Posterior cingulate gyrus (tissue), 11 donors: ENCODE measurements around the gene MVD.

Experiments
- DNase-seq, 10 donors: peaks; one replicate each; pipeline versions ENCODE4 v3.0.0 to v3.0.0-alpha.2; 2020 to 2021; ENCODE audit warnings: mixed read lengths in 3 of 10
- intact Hi-C: fragments of 100-400 bp; cut with DNase I; formaldehyde crosslinking; loops from one replicate; pipeline ENCODE4 v1.15.1; 2023

MVD gene, protein sequence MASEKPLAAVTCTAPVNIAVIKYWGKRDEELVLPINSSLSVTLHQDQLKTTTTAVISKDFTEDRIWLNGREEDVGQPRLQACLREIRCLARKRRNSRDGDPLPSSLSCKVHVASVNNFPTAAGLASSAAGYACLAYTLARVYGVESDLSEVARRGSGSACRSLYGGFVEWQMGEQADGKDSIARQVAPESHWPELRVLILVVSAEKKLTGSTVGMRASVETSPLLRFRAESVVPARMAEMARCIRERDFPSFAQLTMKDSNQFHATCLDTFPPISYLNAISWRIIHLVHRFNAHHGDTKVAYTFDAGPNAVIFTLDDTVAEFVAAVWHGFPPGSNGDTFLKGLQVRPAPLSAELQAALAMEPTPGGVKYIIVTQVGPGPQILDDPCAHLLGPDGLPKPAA

DNA sequence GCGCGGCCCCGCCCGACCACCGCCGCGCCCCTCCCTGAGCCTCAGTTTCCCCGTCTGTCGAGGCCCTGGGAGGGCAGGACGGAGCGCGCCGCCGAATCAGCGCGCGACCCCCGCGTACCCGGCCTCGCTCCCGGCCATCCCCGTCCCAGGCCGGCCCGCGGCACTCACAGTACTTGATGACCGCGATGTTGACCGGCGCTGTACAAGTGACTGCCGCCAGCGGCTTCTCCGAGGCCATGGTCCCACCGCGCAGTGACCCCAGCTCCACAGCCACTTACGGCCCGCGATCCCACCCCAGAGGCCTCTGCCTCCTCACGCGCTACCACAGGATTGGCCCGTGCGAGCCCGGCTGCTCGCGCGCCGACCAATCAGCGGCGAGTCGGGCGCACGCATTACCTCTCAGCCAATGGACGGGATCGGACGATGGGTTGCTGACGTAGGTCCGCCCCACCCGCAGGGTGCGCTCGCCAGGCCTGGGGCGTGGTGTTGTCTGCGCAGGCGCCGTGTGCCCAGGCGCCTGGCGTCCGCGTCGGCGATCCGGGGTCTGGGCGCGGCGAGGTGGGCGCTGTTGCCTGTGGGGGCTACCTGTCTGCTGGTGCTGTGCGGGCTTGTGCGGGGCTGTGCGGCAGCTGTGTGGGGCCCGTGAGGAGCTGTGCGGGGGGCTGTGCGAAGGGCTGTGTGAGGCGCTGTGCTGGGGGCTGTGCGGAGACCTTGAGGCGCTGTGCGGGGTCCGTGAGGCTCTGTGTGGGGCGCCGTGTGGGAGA is at the start of gene MVD:
MVD (minus strand) TSS at position 249 of the 764 bp plus-strand sequence; CDS start at position 238, 11 bp downstream.
- peak; percentile 95 to 100 (median 98) for DNase-seq
- intact Hi-C loops, result loop anchor here (1.0 kb wide), 1 partner anchor 93 kb away; the partner anchor contains the start of gene ZC3H18

DNA sequence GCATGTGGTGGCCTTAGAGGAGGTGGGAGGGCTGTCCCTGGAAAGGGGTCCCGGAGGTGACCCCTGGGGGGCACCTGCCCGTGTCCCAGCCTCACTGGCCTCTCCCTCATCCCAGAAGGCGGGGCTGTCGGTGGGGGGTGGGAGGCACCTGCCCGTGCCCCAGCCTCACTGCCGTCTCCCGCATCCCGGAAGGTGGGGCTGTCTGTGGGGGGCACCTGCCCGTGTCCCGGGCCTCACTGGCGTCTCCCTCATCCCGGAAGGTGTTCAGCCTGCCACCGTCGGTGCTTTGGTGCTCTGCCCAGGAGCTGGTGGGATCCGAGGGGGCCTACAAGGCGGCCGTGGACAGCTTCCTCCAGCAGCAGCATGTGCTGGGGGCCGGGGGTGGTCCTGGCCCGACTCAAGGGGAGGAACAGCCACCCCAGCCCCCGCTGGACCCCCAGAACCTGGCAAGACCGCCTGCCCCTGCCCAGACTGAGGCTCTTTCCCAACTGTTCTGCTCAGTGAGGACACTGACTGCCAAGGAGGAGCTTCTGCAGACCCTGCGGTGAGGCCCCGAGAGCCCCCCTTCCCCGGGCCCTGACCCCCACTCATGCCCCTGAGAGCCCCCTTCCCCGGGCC is 49.6 kb upstream of the MVD start:
- intact Hi-C loops, result no loop called here
- no peak for DNase-seq

- intact Hi-C loops, result no loop called here
- DNase-seq, result no peak
Observed at GRCh38 chr16:88711750-88712340, 49.0 kb upstream of the MVD start.

GRCh38 chr16:88710556-88710955 is 47.7 kb upstream of the MVD start:
- DNase-seq, result no peak
- intact Hi-C loops, result no loop called here

DNA sequence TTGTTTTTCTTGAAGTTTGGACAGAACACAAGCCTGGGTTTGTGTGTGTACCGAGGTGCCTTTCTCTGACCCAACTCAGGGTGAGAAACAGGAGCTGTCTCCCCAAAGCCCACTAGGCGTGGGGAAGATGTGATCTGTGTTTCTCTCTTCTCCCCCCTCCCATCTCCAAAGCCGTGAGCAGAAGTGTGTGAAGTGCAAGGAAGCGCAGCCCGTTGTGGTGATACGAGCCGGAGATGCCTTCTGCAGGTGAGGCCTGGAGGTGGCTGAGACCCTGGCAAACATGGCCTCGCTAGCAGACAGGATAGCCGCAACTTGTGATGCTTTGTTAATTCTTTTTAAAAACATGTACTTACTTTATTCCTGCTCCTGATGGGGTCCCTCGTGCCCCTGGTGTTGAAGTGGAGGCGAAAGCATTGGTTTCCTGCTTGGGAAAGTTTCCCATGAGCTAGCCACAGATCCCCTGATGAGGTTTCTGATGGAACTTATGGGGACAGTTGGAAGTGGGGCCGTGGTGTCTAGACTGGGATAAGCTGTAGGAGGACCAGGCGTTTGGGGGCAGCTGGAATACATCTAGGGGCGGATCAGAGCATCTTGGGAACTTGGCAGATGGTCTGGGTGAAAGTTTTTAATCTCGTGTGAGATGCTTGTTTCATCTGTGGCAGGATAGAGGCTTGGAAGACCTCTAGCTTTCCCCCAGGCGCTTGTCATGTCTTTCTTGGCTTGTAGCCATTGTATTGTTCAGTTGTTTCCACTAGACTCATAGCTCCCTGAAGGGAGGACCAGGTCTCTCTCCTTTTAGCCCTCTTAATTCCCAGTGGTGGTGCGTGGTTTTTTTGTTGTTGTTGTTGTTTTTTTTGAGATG is 44.3 kb upstream of the MVD start:
- DNase-seq, result no peak
- intact Hi-C loops, result loop anchor here (2.0 kb wide), 1 partner anchor 510 kb away; the partner anchor contains the start of gene ZNF778

- DNase-seq, result peak; percentile 83 to 98 (median 87)
- intact Hi-C loops, result loop anchor here (2.0 kb wide), 1 partner anchor 510 kb away; the partner anchor contains the start of gene ZNF778
Observed at GRCh38 chr16:88706229-88706964, 43.5 kb upstream of the MVD start, which contains the start of the genes CTU2 and RNF166. Gene CTU2, plus strand, starts transcription at chr16:88706503. Its CDS starts 28 bp downstream, at chr16:88706531. Gene RNF166, minus strand, starts transcription at chr16:88706408. Its CDS starts 83 bp downstream, at chr16:88706325.

GRCh38 chr16:88705801-88706228 is 42.9 kb upstream of the MVD start:
- intact Hi-C loops, result loop anchor here (2.0 kb wide), 1 partner anchor 511 kb away; the partner anchor contains the start of gene ZNF778
- no peak for DNase-seq

GRCh38 chr16:88705076-88705684 is 42.3 kb upstream of the MVD start:
- DNase-seq, result no peak
- intact Hi-C loops, result no loop called here

DNA sequence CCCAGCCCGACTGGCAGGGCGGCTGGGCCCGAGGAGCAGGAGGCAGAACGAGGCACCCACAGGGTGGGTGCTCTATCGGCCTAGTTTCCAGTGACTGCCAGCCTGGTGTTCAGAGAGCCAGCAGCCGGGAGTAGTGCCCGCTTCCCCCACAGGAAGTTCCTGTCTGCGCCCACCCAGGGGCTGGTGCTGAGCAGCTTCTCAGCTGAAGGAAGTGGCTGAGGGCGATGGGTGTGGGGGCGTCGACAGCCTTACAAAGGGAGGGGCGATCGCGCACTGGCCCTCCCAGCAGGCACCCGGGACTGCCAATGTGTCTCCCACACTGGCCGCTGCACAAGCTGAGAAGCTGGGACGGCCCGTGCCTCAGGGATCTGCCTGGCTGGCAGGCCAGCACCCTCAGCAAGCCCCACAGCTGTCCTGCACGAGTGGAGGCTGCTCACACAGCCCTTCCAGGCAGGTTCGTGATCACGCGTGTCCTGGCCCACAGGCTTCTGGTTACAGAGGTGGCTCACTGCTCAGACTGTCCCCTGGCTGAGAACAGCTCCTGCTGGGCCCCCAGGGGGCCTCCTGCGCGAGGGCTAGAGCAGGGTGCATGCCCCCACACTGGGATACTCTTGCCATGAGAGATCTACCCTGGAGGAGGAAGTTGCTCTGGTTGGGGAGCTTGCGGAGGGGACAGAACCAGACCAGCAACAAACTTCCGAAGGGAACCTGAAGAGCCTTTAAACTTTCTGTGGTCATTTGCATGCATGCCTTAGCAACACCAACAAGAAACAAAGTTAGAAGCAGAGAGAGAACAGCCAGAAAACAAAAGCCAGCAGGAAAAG is 40.8 kb upstream of the MVD start:
- intact Hi-C loops, result no loop called here
- peak in 5 of 10 donors; percentile 39 to 92 (median 57) for DNase-seq

DNA sequence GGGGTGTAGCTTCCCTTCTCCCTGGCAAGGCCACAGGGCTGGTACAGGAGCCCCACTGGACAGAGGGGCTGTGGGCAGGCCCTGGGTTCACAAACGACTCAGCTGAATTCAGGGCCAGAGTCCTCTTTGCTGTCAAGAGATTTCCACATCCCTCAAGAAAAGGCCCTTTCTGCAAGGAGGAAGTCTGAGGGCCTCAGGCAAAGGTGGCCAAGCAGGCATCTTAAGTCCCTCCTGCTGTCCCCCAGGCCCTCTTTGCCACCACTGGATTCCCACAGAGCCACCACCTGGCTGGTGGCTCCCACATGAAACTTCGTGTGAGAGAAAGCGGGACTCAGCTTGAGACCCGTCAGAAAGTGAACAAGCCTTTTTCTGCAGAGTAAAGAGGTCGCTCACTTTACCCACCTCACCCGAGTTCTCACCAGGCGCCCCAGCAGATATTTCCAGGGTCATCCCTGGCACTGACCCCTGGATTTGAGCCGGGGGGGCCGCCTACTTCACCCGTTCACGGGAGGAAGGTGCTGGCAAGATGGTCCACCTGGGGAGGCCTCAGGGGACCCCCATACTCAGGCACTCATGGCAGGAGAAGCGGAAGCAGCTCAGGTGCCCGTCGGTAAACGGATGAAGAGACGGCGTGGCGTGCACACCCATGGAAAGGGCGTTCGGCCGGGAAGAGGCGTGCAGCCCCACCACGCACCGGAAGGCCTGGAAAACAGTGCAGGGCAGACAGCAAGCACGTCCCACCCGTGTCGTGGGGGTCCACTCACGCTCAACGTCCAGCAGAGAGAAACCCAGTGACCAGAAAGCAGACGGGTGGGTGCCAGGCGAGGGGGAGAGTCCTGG is 39.7 kb upstream of the MVD start:
- intact Hi-C loops, result no loop called here
- no peak for DNase-seq

- no peak for DNase-seq
- intact Hi-C loops, result no loop called here
Observed at GRCh38 chr16:88701581-88702370, 38.9 kb upstream of the MVD start.

DNA sequence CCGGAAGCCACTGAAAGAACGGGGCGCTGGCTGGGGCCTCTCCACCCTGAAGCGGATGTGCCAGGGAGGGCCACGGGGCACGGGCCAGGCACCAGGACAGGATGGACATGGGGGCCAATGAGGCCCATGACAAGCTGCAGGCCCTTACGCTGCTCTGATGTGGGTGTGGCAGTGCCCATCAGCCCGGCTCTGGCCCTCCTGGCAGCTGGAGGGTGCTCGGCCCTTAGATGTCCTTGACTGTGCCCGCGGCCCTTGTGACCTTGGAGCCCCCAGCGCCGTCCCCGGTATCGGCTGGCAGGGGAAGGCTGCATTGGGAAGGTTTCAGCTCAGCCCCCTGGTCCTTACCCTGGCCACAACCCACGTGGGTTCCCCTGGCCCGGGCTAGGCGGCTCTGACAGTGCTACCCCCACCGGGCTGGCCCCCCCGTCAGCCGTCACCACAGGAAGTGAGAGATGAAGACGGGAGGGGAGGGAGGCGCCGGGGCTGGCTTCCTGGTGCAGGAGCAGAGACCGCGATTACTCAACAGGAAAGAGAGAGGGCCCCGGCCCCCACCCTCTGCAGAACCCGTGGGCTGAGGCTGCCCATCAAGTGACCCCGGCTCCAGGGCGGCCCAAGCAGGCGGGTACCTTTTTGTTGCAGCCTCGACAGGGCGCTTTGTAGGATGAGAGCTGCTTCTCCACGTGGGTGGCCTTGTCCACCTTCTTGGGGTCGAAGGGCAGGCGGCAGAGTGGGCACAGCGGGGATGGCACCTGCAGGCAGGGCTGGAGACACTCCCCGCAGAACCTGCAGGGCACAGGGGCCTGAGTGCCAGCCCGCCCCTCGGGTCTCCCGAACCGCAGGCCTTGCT is 38.0 kb upstream of the MVD start:
- intact Hi-C loops, result no loop called here
- peak in 8 of 10 donors; percentile 27 to 93 (median 55) for DNase-seq

DNA sequence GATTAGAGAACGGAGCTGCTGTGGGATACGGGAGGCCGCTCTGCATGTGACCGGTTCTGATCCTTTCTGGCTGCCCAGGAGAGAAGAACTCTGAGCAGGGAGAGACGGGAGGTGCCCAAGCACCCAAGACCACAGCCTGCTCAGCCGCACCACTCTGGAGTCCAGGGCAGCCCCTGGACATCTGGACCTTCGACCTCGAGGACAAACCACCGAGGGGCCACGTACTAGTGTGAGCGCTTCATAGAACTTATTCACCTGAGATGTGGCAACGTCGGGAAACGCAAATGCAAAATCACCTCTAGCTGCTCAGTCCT is 37.4 kb upstream of the MVD start:
- DNase-seq, result no peak
- intact Hi-C loops, result no loop called here

DNA sequence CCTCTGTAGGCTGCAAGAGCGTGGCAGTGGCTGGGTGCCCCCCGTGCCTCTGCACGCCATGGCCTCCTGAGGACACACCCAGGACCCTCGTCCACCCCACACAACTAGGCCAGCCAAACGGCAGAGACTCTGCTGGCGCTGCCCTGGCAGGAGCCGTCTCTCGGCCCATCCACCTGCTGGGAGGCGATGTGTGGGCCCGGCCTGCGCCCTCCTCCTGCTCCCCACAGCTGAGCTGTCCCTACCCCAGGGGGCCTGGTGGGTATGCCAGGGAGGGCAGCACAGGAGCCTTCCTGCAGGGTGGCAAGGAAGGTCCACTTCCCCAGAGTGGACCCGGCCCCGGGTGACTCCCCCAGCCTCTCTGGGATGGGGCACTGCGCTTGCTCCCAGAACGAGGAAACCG is 36.3 kb upstream of the MVD start:
- intact Hi-C loops, result no loop called here
- DNase-seq, result no peak

- intact Hi-C loops, result no loop called here
- no peak for DNase-seq
Observed at GRCh38 chr16:88698646-88699045, 35.8 kb upstream of the MVD start.
